ENCODE data around the gene GOLGB1.

GRCh38 chr3:121723485-121723884, 26.1 kb downstream of the GOLGB1 start:
- no peak for TF ChIP-seq SP1 (IDR thresholded peaks at IDR 0.05; ENCODE audit: low read depth)
- no peak for TF ChIP-seq POLR2AphosphoS5 (IDR thresholded peaks at IDR 0.05; ENCODE audit: low read depth, low read length)
- TF ChIP-seq, protein P1, sequence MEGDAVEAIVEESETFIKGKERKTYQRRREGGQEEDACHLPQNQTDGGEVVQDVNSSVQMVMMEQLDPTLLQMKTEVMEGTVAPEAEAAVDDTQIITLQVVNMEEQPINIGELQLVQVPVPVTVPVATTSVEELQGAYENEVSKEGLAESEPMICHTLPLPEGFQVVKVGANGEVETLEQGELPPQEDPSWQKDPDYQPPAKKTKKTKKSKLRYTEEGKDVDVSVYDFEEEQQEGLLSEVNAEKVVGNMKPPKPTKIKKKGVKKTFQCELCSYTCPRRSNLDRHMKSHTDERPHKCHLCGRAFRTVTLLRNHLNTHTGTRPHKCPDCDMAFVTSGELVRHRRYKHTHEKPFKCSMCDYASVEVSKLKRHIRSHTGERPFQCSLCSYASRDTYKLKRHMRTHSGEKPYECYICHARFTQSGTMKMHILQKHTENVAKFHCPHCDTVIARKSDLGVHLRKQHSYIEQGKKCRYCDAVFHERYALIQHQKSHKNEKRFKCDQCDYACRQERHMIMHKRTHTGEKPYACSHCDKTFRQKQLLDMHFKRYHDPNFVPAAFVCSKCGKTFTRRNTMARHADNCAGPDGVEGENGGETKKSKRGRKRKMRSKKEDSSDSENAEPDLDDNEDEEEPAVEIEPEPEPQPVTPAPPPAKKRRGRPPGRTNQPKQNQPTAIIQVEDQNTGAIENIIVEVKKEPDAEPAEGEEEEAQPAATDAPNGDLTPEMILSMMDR (IDR thresholded peaks at IDR 0.05 in 2 of 3, conservative IDR thresholded peaks at IDR 0.05 in 1 of 3; ENCODE audit: borderline replicate concordance in 1 of 3, insufficient read depth in 1 of 3, low read depth in 2 of 3, low read length in 2 of 3) = no peak
- TF ChIP-seq, protein P2, sequence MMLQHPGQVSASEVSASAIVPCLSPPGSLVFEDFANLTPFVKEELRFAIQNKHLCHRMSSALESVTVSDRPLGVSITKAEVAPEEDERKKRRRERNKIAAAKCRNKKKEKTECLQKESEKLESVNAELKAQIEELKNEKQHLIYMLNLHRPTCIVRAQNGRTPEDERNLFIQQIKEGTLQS (IDR thresholded peaks at IDR 0.05) = no peak
- TF ChIP-seq POLR2A (IDR thresholded peaks at IDR 0.05; ENCODE audit: borderline replicate concordance, extremely low read depth, insufficient read depth, insufficient read length) = no peak
- TF ChIP-seq YY1 (IDR thresholded peaks at IDR 0.05; ENCODE audit: extremely low read depth, insufficient replicate concordance, low read depth, low read length) = no peak
- no peak for TF ChIP-seq EZH2 (IDR thresholded peaks at IDR 0.05)
